H9 (cell line): Measurements from ENCODE around the gene PARP6. TPM values are rescaled to one million over a fixed set of nuclear protein-coding genes. Genes with fewer than 3 reads are reported as not detected.

Experiments used
- DNase-seq: peaks from one replicate; pipeline ENCODE4 v3.0.0-alpha.2; 2017
- H2AFZ ChIP-seq: one replicate; pipeline ENCODE4 v1.6.1; 2013; ENCODE audit warnings: mild to moderate bottlenecking, low read length, control low read depth, moderate library complexity
- H2AK5ac ChIP-seq: 2 replicates; pipeline ENCODE4 v1.6.1; 2013; ENCODE audit warnings: low read length, control low read depth, mixed read lengths; ENCODE audit not compliant: insufficient read length
- H2BK120ac ChIP-seq: one replicate; pipeline ENCODE4 v1.6.1; 2013; ENCODE audit warnings: low read depth, mild to moderate bottlenecking, low read length, control low read depth, inconsistent platforms; ENCODE audit not compliant: poor library complexity, severe bottlenecking
- H2BK12ac ChIP-seq: 2 replicates; pipeline ENCODE4 v1.6.1; 2013; ENCODE audit warnings: low read length, control low read depth, mixed read lengths, low read depth; ENCODE audit not compliant: insufficient read length
- H2BK15ac ChIP-seq: 2 replicates; pipeline ENCODE4 v1.6.1; 2013; ENCODE audit warnings: low read depth, low read length, control low read depth
- H2BK20ac ChIP-seq: one replicate; pipeline ENCODE4 v1.6.1; 2013; ENCODE audit warnings: low read depth, mild to moderate bottlenecking, low read length, control low read depth, inconsistent platforms; ENCODE audit not compliant: poor library complexity, severe bottlenecking
- H2BK5ac ChIP-seq: 2 replicates; pipeline ENCODE4 v1.6.1; 2013; ENCODE audit warnings: low read length, control low read depth, mixed read lengths; ENCODE audit not compliant: insufficient read length
- H3K14ac ChIP-seq: 2 replicates; pipeline ENCODE4 v1.6.1; 2013; ENCODE audit warnings: low read length, control low read depth; ENCODE audit not compliant: insufficient read depth
- H3K18ac ChIP-seq: 2 replicates; pipeline ENCODE4 v1.6.1; 2013; ENCODE audit warnings: low read depth, mild to moderate bottlenecking, mixed read lengths, low read length, control low read depth; ENCODE audit not compliant: insufficient read length
- H3K23ac ChIP-seq: 2 replicates; pipeline ENCODE4 v1.6.1; 2013; ENCODE audit warnings: low read length, control low read depth, mixed read lengths, low read depth; ENCODE audit not compliant: insufficient read length
- H3K23me2 ChIP-seq: 2 replicates; pipeline ENCODE4 v1.6.1; 2013; ENCODE audit warnings: low read depth, mild to moderate bottlenecking, mixed read lengths, low read length, control low read depth; ENCODE audit not compliant: insufficient read length, poor library complexity, severe bottlenecking
- H3K27ac ChIP-seq: 2 replicates; pipeline ENCODE4 v1.5.1; 2013; ENCODE audit warnings: low read length, control low read depth, mixed read lengths, low read depth; ENCODE audit not compliant: insufficient read length
- H3K27me3 ChIP-seq: 2 replicates; pipeline ENCODE4 v1.6.1; 2013; ENCODE audit warnings: low read length, control low read depth, inconsistent platforms; ENCODE audit not compliant: insufficient read depth
- H3K4ac ChIP-seq: 2 replicates; pipeline ENCODE4 v1.6.1; 2013; ENCODE audit warnings: low read depth, mild to moderate bottlenecking, control low read depth, inconsistent platforms, low read length, moderate library complexity
- H3K4me1 ChIP-seq: 2 replicates; pipeline ENCODE4 v1.6.1; 2013; ENCODE audit warnings: low read length, control low read depth, inconsistent platforms; ENCODE audit not compliant: insufficient read depth
- H3K4me2 ChIP-seq: 2 replicates; pipeline ENCODE4 v1.6.1; 2013; ENCODE audit warnings: low read length, control low read depth, mixed read lengths; ENCODE audit not compliant: insufficient read length, insufficient read depth
- H3K56ac ChIP-seq: 2 replicates; pipeline ENCODE4 v1.6.1; 2013; ENCODE audit warnings: low read depth, mild to moderate bottlenecking, mixed read lengths, low read length, control low read depth; ENCODE audit not compliant: insufficient read length
- H3K79me1 ChIP-seq: 2 replicates; pipeline ENCODE4 v1.6.1; 2013; ENCODE audit warnings: low read depth, mild to moderate bottlenecking, moderate library complexity, low read length, control low read depth, inconsistent platforms; ENCODE audit not compliant: insufficient read depth, poor library complexity, severe bottlenecking
- H3K79me2 ChIP-seq: 2 replicates; pipeline ENCODE4 v1.6.1; 2013; ENCODE audit warnings: low read length, control low read depth, inconsistent platforms; ENCODE audit not compliant: insufficient read depth
- H3K9ac ChIP-seq: 2 replicates; pipeline ENCODE4 v1.6.1; 2013; ENCODE audit warnings: low read length, control low read depth, mixed read lengths; ENCODE audit not compliant: insufficient read length; ENCODE audit errors: extremely low read depth
- H3K9me3 ChIP-seq: one replicate; pipeline ENCODE4 v1.6.1; 2013; ENCODE audit warnings: low read depth, low read length, inconsistent platforms; ENCODE audit not compliant: control insufficient read depth
- H3T11ph ChIP-seq: one replicate; pipeline ENCODE4 v1.6.1; 2013; ENCODE audit warnings: mild to moderate bottlenecking, low read length, control low read depth, inconsistent platforms
- H4K20me1 ChIP-seq: one replicate; pipeline ENCODE4 v1.6.1; 2013; ENCODE audit not compliant: control insufficient read depth, insufficient read length, insufficient read depth
- H4K5ac ChIP-seq: 2 replicates; pipeline ENCODE4 v1.6.1; 2013; ENCODE audit warnings: low read depth, mild to moderate bottlenecking, mixed read lengths, low read length, control low read depth; ENCODE audit not compliant: insufficient read length
- H4K8ac ChIP-seq: replicated peaks from 2 replicates; pipeline ENCODE4 v1.6.1; 2013; ENCODE audit warnings: low read length, control low read depth, mixed read lengths, low read depth; ENCODE audit not compliant: insufficient read length
- H4K91ac ChIP-seq: 2 replicates; pipeline ENCODE4 v1.6.1; 2013; ENCODE audit warnings: low read depth, mild to moderate bottlenecking, moderate library complexity, mixed read lengths, low read length, control low read depth; ENCODE audit not compliant: insufficient read length
- H3K27ac Mint-ChIP-seq, 3 experiments: 2 replicates in 2 of 3; 3 replicates in 1 of 3; pipeline ENCODE4 v1.8.0; 2020 to 2021; ENCODE audit warnings: mixed read lengths in 3 of 3, mild to moderate bottlenecking in 1 of 3, moderate library complexity in 1 of 3
- H3K27me3 Mint-ChIP-seq: 2 replicates; pipeline ENCODE4 v1.8.0; 2021; ENCODE audit warnings: low read depth, mild to moderate bottlenecking, moderate library complexity, mixed read lengths
- H3K36me3 Mint-ChIP-seq, 3 experiments: 2 replicates in 2 of 3; 3 replicates in 1 of 3; pipeline ENCODE4 v1.8.0; 2020 to 2021; ENCODE audit warnings: low read depth in 3 of 3, mixed read lengths in 3 of 3; ENCODE audit not compliant: insufficient read depth in 1 of 3
- H3K4me1 Mint-ChIP-seq, 2 experiments: 2 replicates each; pipeline ENCODE4 v1.8.0; 2020; ENCODE audit warnings: mixed read lengths in 2 of 2
- H3K4me3 Mint-ChIP-seq, 2 experiments: 2 replicates in 1 of 2; 3 replicates in 1 of 2; pipeline ENCODE4 v1.8.0; 2020 to 2021; ENCODE audit warnings: mild to moderate bottlenecking in 2 of 2, mixed read lengths in 2 of 2, moderate library complexity in 1 of 2
- H3K9me3 Mint-ChIP-seq, 2 experiments: 2 replicates in 1 of 2; 3 replicates in 1 of 2; pipeline ENCODE4 v1.8.0; 2020; ENCODE audit warnings: mild to moderate bottlenecking in 2 of 2, mixed read lengths in 2 of 2, moderate library complexity in 1 of 2
- CTCF ChIP-seq: fragments of 200-600 bp; sonication (generic); conservative IDR thresholded peaks from 3 replicates; pipeline ENCODE4 v1.8.0; 2021; ENCODE audit warnings: antibody characterized with exemption, mild to moderate bottlenecking
- WGBS: extraction: QIAGEN DNeasy Blood & Tissue Kit; methylation state at CpG from one replicate; pipeline ENCODE4 v1.1.7; 2013; ENCODE audit warnings: missing lambda C conversion rate, low lambda C conversion rate, mixed read lengths; ENCODE audit not compliant: insufficient read length; ENCODE audit errors: extremely low coverage; 5-methylcytosine and 5-hydroxymethylcytosine counted together
- total RNA-seq: library from RNA; stranded (reverse); gene quantifications from 2 replicates; pipeline ENCODE4 v1.2.1, GENCODE V29; 2021

PARP6 gene
- total RNA-seq, 1 experiment from 2014 or later, result 54.4 TPM

- no peak overlapping the region for H2BK20ac ChIP-seq
- H3K56ac ChIP-seq, result no peak overlapping the region
- no peak overlapping the region for H2BK12ac ChIP-seq
- H3K4me1 Mint-ChIP-seq, result peaks cover 19 to 23% of the 10 kb centered on the region in 2 experiments
- H3K9me3 Mint-ChIP-seq, result no peaks in the 10 kb centered on the region
- WGBS, result no CpG with 5 or more reads among the region's 4 CpGs
- H2BK120ac ChIP-seq, result no peak overlapping the region
- no peak overlapping the region for H4K8ac ChIP-seq
- TF ChIP-seq CTCF, result no peak
- H2AK5ac ChIP-seq, result no peak overlapping the region
- DNase-seq, result no peak
- H4K91ac ChIP-seq, result no peak overlapping the region
- no peak overlapping the region for H3K23ac ChIP-seq
- H3K4ac ChIP-seq, result no peak overlapping the region
- no peak overlapping the region for H2AFZ ChIP-seq
- H3K4me2 ChIP-seq, result no peak overlapping the region
- no peak overlapping the region for H4K5ac ChIP-seq
- peaks cover 82% of the 10 kb centered on the region for H3K27me3 Mint-ChIP-seq
- peaks cover 6 to 10% (median 6%) of the 10 kb centered on the region in 3 experiments; a peak in 6 of 7 replicates for H3K36me3 Mint-ChIP-seq
- H3K23me2 ChIP-seq, result peaks cover 7% of the 10 kb centered on the region
- H3T11ph ChIP-seq, result no peak overlapping the region
- H3K9me3 ChIP-seq, result no peaks in the 10 kb centered on the region
- no peak overlapping the region for H3K9ac ChIP-seq
- H2BK15ac ChIP-seq, result no peak overlapping the region
- H3K4me1 ChIP-seq, result peaks cover 13% of the 10 kb centered on the region; the same call in 1 of the 2 replicates
- H3K4me3 Mint-ChIP-seq, result no peak overlapping the region
- H2BK5ac ChIP-seq, result no peak overlapping the region
- no peaks in the 10 kb centered on the region for H4K20me1 ChIP-seq
- H3K27me3 ChIP-seq, result no peaks in the 10 kb centered on the region; the same call in 1 of the 2 replicates
- H3K27ac Mint-ChIP-seq, result no peak overlapping the region
- no peak overlapping the region for H3K27ac ChIP-seq
- H3K79me1 ChIP-seq, result no peaks in the 10 kb centered on the region
- no peak overlapping the region for H3K18ac ChIP-seq
- no peak overlapping the region for H3K14ac ChIP-seq
- peaks cover 4% of the 10 kb centered on the region; the same call in 1 of the 2 replicates for H3K79me2 ChIP-seq
Measured at GRCh38 chr15:72235298-72235697, 37.1 kb downstream of the PARP6 start.
